HPDE6-E6E7 (cell line): ENCODE data around the gene SERPINF2.
"Not testable (repeated sequence)": the region's sequence is repeated elsewhere in the genome, so short reads cannot be mapped to it uniquely, and the experiment has no call there.

Experiments used
- DNase-seq: peaks from one replicate; pipeline ENCODE4 v3.0.0; 2011; ENCODE audit warnings: missing footprints; ENCODE audit errors: extremely low spot score

The SERPINF2 gene

DNA sequence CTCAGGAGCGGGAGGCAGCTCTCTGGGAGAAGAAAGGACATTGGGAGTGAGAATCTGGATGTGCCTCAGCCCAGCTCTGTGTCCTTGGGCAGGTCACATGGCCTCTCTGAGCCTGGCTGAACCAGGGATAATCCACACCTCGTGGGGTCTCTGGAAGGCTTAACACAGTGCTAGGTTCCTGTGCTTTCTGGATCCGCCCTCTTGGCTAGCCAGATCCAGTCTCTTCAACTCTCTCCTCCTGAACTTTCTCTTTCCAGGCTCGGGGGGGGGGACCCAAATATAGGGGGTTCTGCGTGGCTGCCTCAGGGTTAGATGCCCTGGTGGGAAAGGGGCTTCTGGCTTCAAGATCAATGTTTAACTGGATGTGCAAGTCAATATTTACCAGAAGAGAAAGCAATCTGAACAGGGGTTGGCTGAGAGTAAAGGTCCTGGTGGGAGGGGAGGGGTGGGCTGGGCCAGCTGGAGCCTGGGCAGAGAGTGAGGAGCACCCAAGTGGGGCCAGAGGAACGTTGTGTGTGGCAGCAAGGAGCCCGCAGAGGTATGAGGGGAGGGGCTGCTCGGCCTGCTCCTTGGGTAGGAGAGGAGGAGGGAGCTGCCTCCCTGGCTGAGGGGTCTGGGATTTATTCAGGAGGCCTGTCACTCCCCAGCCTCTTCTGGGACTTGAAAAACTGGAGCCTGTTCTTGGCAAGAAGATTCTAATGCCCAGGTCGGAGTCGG, at the start of gene SERPINF2:
Gene SERPINF2 (plus strand): TSS at position 501 of the 717 bp plus-strand sequence. CDS start 2,125 bp downstream, outside the sequence.
- DNase-seq: no peak

DNA sequence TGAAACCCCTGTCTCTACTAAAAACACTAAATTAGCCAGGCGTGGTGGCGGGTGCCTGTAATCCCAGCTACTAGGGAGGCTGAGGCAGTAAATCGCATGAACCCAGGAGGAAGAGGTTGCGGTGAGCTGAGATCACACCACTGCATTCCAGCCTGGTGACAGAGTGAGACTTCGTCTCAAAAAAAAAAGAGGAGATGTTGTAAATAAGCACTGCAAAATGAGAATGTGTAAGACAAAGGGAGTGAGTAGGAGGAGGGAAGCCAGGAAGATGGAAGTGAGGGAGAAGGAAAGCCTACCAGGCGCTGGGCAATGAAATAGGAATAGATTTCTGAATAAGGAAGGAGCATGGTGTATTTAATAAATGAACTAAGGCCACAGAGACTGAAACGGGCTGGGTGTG, 49.3 kb upstream of the SERPINF2 start:
- DNase-seq: no peak

- no peak for DNase-seq
These were observed 47.3 kb upstream of the SERPINF2 start for GRCh38 chr17:1695365-1695764.

DNA sequence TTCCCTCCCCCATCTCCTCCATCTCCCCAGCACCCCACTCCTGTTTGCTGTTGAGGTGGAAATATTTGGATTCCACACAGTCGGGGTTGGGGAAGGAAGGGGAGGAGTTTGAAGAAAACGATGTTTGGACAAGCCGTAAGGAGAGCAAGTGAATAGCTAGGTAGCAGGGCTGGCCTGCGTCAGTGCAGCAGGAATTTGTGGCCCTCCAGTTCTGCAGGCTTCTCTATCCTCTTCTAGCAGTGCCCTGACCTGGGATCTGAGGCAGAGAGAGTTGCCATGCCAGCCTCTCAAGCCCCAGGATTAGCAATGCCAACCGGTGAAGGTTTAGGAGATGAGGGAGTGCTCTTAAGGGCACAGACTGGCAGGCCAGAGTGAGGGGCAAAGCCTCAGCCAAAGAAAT, 45.0 kb upstream of the SERPINF2 start:
- DNase-seq: no peak

DNA sequence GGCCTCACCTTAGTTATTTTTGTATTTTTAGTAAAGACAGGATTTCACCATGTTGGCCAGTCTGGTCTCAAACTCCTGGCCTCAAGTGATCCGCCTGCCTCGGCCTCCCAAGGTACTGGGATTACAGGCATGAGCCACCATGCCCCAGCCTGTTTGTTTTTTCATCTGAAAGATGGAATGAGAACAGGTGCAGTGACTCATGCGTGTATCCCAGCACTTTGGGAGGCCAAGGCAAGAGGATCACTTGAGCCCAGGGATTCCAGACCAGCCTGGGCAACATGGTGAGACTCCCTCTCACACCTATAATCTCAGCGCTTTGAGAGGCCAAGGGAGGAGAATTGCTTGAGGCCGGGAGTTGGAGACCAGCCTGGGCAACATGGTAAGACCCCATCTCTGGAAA, 42.8 kb upstream of the SERPINF2 start:
- DNase-seq: not testable (repeated sequence)

DNA sequence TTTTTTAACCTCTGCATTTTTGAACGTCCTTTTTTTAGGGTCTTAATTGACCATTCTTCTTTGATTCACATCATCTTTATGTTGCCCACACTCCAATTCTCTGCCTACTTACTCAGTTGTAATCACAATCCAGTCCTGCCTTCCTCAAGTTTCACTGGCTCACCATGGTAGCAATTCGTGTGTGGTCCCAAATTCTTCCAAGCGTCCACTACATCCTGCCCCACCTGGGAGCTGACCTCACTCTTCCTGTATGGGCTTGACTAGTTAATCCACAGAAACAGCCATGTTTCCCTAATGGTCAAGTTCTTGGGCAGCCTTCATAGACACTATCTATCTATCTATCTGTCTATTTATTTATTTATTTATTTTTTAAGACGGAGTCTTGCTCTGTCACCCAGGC, 39.6 kb upstream of the SERPINF2 start:
- DNase-seq: no peak

DNA sequence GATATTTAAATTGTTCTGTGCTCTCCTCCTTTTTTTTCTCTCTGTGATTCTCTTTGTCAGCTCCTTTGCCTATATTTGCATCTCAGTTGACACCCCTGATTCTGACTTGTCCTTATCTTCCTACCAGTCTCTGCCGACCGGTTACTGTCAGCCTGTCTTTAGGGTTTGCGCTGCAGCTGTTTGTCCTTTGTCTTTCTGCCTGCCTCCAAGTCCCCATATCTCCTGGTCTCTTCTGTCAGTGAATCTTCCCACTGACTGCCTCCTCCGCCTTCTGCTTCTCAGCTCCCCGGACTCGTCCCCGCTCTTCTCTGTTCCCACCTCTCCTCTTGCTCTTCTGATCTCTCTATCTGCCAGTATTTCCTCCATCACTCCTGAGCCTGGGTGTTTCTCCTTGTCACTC, 37.7 kb upstream of the SERPINF2 start:
- no peak for DNase-seq

DNA sequence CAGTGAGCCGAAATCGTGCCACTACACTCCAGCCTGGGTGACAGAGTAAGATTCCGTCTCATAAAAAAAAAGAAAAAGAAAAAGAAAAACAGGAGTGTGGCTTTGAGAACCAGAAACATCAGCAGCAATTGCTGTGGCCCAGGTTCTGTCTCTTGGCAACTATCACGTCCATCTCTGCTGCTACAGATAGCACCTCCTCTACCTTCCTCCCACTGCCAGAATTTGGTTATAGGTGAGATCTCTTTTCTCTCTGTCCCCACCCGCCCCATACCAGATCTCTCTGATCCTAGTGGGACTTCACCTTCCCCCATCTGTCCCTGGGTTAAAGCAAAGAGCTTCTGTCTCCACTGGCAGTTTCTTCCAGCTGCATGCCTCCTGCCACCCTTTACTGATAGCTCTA, 35.6 kb upstream of the SERPINF2 start:
- DNase-seq: no peak

DNA sequence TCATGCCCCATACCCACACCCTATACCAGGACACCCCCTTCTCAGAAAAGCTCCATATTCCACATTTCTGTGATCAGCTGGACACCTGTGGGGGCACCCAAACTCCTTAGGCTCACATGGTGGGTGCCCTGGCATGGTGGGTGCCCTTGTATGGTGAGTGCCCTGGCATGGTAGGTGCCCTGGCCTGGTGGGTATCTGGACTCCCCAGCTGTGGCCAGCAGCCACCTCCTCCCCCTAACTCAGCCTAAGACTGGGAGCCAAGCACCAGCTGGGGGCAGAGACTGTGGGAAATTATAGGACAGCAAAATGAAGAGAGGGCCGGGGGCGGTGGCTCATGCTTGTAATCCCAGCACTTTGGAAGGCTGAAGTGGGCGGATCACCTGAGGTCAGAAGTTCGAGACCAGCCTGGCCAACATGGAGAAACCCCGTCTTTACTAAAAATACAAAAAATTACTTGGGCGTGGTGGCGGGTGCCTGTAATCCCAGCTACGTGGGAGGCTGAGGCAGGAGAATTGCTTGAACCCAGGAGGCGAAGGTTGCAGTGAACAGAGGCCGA, 33.8 kb upstream of the SERPINF2 start:
- not testable (repeated sequence) for DNase-seq

DNA sequence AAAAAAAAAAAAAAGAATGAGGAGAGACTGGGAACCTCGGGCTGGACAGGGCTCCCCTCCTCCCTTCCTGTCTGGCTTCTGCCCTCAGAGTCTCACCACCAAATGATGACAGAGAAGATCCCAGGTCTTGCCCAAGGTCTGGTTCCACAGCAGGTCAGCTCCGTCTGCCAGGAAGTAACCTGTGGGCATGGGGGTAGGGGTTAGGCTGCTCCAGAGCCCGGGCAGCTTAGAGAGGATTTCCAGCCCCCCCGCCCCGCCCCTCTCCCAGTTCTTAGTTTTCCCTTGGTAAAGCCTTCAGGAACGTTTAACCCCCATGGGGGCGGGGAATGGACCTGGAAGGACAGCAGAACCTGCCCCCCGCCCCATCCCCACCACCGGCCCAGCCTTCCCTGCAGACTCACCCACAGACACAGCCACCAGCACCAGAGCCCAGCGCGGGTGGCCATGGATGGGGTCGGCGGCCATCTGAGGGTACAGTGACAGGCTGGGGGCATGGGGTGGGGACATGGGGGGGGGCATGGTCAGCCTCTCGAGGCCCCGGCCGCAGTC, 33.2 kb upstream of the SERPINF2 start:
- no peak for DNase-seq

- no peak for DNase-seq
These were observed 32.5 kb upstream of the SERPINF2 start, which contains the start of gene TLCD2 for GRCh38 chr17:1709971-1710806. Gene TLCD2 (minus strand): TSS chr17:1710377. CDS start chr17:1710242, 135 bp downstream.

GRCh38 chr17:1710807-1711553, 31.7 kb upstream of the SERPINF2 start:
- DNase-seq: no peak

DNA sequence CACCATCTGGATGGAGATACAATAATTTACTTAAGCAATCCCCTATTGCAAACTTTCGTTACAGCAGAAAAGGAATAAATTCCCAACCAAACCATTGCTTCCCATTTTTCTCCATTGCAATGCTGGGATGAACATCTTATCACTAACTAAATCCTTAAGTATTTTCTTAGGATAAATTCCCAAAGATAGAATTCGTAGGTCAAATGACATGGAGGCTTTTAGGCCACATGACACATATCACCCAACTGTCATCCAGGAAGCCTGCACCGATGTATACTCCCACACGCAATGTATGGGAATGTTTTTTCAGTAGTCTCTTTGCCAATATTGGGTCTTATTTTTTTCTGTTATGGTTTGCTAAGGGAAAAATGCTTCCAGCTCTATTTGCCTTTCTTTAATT, 30.9 kb upstream of the SERPINF2 start:
- DNase-seq: no peak

GRCh38 chr17:1712271-1712670, 30.4 kb upstream of the SERPINF2 start:
- DNase-seq: no peak

- DNase-seq: no peak
These were observed 29.4 kb upstream of the SERPINF2 start for GRCh38 chr17:1713160-1713877.

- no peak for DNase-seq
These were observed 28.7 kb upstream of the SERPINF2 start for GRCh38 chr17:1713878-1714426.

GRCh38 chr17:1714427-1714979, 28.2 kb upstream of the SERPINF2 start:
- no peak for DNase-seq

GRCh38 chr17:1714980-1715802, 27.5 kb upstream of the SERPINF2 start:
- peak; percentile 86 for DNase-seq

DNA sequence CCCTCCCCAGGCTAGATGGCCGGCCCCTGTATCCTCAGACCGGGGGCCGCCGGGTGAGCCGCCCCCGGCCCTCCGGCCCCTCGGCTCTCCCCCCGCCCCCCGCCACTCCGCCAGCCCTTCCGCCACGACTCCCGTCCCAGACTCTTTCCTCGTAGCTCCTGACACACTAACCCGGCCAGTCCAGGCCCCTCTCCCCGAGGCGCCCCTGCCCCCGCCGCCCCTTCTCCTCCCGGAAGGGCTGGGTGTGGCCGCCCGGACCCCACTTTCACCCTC, 26.9 kb upstream of the SERPINF2 start:
- DNase-seq: no peak
